HG02938 (cell line): Measurements from ENCODE around the gene KRT76.
"Not testable (repeated sequence)": the region's sequence is repeated elsewhere in the genome, so short reads cannot be mapped to it uniquely, and the experiment has no call there.

Source experiments
- ATAC-seq: cut with Tn5 transposase; IDR thresholded peaks from one replicate; pipeline ENCODE4 v1.9.1; 2021; ENCODE audit warnings: mild to moderate bottlenecking, moderate library complexity; ENCODE audit not compliant: unreplicated experiment

KRT76 gene

DNA sequence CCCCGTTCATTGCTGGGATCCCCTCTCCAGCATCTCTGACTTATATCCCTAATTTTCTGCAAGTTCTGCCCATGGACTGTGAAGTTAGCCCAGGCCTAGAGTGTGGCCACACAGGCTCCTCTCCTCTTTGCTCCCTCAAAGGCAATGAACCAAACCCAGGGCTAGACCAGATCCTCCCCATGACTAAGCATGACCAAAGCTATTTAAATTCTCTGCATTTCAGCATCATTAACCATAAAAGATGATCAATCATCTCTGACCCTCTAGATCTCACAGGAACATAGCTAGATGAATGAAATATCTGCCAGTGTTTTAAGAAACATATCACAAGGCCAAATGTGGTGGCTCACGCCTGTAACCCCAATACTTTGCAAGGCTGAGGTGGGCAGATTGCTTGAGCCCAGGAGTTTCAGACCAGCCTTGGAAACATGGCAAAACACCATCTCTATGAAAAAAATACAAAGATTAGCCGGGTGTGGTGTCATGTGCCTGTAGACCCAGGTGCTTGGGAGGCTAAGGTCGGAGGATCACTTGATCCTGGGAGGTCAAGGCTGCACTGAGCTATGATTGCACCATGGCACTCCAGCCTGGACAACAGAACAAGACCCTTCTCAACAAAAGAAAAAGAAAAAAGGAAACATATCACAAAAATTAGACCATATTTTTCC lies 21.0 kb upstream of the KRT76 start:
- no peak for ATAC-seq

DNA sequence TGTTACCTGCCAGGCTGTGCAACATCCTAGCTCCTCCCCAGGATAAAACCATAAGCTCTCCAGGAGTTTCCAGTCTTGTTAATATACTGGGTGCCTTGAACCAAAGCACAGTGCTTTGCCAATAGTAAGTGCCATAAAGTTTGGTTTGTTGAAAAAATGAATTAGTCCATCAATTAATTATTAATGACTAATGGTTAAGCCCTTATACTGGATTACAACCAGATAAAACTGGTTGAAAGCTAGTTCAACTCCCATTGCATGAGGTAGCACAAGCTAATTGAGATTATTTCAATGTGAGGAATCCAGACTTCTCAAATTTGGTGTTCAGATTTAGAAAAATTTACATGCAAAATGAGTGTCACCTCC lies 20.4 kb upstream of the KRT76 start:
- no peak for ATAC-seq

DNA sequence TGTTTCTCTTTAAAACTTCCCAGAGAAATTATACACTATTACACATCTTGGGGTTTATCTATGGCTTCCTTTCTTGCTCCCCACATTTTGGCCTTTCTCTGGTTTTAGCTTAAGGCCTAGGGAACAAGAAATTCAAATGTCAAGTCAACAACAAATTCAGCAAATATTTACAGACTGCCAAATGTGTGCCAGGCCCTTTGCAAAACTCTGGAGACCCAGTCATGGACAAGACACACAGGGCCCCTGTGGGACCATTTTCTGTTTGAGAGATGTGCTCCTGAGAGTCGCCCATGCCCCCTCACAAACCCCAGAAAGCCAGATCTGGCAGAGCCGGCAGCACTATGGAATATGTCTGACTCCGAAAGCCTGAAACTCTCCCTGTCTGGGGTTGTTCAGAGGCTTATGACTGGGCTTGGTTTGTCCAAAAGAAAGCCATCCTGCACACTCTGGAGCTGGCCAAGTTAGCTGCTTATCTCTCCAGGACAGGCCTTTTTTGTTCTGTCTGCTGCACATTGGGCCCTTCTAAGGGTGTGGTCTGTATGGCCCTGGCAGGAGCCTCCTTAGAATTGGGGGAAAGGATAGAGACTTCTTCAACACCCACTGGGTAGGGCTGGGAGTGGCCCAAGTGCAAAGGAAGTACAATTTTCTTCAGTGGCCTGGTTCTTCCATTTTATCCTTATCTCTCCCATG lies 19.8 kb upstream of the KRT76 start:
- no peak for ATAC-seq

DNA sequence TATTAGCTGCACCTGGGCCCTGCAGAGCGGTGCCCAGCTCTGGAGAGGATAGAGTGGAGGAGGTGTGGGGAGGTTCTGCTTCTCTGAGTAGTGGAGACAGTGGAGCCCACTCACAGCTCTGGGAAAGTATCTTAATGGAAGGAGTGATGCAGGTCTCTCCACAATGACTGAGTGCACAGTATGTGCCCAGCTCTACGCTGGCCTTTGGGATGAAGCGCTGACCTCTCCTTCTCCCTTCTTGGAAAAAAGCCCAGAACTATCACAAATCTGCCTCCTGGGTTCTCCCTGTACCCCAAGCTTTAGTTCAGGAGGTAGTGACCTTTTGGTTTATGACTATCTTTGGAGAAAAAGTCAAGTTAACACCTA lies 19.3 kb upstream of the KRT76 start:
- no peak for ATAC-seq

DNA sequence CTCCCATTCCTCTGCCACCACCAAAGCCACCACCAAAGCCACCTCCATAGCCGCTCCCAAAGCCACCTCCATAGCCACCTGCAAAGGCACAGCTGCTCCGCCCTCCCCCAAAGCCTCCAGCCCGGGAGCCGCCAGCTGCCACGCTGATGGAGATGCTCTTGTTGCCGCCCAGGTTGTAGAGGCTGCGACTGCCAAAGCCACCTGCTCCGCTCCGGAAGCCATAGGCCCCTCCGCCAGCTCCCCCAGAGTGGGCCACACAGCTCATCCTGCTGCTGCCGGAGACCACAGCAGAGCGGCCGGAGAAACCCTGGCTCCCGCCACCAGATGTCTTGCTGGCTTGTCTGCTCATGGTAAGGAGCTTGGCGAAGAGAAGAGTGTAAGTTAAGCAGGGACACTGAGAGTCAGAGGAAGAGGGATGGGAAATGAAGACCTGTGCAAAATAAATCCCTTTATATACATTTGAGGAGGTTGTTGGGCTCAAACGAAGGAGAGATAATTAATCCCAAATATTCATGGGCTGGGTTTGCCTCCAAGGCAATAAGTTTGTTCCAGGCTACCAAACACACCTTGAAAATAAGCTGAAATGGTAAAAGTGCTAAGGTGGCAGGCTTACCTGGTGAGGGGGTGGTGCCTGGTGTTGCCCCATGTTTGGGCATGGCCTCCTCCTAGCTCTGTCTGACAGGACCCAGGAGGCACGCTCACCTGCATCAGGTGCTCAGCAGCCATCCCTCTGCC lies 18.7 kb upstream of the KRT76 start, which contains the start of gene KRT3:
KRT3 (minus strand) TSS at position 424 of the 735 bp plus-strand sequence; CDS start at position 349, 75 bp downstream.
- ATAC-seq, result no peak

DNA sequence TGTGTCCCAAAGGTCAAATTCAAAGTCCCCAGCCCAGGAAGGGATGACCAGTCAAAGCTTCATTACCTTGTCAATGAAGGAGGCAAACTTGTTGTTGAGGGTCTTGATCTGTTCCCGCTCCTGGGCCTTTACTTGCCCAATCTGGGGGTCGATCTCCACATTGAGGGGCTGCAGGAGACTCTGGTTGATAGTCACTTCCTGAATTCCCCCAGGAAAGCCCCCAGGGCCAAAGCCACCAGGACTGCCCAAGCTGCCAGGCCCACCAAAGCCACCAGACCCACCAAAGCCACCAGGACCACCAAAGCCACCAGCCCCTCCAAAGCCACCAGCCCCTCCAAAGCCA lies 18.2 kb upstream of the KRT76 start:
- not testable (repeated sequence) for ATAC-seq

DNA sequence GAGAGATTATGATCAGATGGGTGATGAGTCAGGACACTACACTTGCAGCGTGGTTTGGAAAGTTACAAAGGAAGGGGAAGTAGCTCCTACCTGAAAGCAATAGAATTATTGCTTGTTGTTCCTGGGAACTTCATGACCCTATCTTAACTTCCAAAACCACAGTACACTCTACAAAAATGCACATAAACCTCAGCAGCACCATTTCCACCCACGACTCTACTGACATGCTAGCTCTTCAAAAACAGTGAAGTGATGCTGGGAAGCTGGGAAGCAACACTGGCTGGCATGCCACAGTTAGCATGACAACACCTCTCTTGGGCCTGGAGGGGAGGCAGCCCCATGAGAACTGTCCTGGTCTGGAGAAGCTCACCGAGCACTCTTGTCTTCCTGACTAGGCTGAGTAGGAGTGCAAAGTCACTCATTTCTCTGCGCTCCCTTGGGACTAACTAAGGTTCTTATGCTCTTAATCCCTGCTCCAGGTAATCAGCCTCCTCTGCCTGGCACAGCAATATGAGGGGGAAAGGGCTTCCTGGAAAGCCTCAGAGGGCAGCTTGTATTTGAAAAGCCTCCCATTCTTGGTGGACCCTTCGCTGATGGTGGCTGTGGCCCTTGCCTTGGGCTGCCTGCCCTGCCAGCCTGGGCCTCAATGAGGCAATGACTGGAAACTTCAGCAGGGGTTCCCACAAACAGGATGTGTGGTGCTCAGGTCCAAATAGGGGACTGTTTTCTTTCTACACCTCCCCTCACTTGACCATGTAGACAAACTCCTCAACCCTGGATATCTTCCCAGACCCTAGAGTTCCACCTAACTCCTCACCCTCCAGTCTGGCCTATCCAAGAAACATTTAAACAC lies 17.6 kb upstream of the KRT76 start:
- no peak for ATAC-seq

DNA sequence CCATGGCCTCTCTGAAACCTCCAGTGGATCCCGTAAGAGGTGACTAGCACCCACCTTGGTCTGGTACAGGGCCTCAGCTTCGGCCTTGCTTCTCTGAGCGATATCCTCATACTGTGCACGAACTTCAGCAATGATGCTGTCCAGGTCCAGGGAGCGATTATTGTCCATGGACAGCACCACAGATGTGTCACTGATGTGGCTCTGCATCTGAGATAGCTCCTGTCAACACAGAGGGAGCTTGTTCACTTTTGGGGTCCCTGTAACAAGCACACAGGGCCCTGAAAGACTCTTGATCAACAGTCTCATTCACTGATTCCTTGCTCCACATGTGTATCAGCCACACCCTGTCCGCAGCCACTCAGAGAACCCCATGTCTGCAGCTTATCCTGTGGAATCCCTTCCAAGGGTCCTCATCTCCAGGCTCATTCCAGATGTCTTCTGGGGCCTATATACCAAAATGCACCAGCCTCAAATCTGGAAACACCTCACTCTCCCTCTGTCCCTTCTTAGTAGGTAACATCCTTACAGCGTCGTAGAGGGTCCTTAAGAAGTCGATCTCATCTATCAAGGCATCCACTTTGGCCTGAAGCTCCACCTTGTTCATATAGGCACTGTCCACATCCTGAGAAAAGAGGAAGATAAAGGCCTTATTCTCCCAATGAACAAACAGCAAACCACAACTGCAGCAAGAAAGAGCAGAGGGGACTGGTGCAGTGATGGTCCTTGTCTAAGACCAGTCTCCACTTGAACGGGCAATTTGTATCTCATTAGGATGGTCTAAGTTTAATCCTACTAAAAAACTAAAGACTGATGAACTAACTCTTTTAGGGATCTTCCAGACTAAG lies 15.3 kb upstream of the KRT76 start:
- ATAC-seq, result no peak

DNA sequence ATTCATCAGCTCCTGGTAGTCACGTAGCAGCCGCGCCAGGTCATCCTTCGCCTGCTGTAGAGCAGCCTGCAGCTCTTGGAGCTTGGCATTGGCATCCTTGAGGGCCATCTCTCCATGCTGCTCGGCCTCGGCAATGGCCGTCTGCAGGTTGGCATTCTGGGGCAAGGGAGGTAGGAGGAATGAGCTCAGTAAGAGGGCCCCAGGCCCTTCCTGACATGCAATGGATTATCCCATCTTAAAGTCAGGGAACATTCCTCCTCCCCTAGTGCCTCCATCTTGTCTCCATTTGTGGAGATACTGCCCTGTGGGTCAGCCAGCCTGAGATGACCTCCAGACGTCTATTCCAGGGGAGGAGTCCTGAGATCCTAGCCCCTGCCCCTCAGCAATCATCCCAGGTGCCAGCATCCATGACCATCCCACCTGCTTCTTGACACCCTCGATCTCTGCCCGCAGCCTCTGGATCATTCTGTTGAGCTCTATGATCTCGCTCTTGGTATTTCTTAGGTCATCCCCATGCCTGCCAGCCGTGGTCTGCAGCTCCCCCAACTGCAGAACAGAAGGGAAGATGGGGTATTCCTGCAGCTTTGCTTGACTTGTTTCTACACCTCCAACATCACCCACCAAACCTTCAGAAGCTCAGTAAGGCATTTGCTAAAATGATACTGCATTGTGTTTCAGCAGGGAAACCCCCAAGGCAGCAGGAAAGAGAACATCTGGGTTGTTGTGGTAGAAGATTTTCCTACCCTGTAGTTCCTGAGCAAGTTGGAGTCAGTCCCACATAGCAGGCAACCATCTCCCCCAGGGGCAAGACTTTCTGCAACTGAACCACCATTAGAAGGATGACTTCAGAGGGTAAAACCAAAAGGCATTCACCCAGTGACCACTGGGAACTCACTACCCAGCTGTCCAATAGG lies 14.4 kb upstream of the KRT76 start:
- no peak for ATAC-seq

DNA sequence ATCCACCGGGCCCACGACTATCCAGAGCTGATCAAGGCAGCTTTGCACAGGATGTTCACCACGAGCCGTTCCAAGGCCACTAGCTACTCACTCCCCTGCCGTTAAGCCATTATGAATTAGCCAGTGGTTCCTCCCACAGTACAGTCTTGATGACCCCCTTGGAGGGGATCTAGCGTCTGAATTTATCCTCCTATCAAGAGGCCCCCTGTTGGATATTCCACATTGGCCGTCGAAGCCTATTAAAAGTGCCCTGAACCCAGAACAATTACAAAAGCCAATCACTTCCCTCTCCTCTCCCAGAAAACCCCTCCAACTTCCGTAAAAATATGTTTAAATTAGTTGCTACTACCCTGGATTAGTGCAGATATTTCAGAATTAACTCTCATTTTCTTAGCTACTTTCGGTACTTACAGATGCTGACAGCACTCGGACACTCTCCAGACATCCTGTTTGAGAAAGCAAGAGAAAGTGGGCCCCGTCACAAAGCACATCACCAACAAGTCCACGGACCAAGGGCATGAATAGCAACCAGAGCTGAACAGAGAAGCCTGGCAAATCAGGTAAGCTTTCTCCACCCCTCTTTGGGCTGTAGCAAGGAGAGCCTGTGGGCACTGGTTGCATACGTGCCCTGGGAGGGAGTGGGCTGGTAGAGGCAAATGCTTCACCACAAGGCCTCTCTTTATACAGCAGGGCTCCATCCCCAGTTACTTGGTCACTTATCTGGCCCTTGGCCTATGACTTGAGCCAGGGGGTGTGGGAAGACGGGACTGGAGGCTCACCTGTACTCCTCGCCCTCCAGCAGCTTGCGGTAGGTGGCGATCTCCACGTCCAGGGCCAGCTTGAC lies 13.5 kb upstream of the KRT76 start:
- ATAC-seq, result no peak

DNA sequence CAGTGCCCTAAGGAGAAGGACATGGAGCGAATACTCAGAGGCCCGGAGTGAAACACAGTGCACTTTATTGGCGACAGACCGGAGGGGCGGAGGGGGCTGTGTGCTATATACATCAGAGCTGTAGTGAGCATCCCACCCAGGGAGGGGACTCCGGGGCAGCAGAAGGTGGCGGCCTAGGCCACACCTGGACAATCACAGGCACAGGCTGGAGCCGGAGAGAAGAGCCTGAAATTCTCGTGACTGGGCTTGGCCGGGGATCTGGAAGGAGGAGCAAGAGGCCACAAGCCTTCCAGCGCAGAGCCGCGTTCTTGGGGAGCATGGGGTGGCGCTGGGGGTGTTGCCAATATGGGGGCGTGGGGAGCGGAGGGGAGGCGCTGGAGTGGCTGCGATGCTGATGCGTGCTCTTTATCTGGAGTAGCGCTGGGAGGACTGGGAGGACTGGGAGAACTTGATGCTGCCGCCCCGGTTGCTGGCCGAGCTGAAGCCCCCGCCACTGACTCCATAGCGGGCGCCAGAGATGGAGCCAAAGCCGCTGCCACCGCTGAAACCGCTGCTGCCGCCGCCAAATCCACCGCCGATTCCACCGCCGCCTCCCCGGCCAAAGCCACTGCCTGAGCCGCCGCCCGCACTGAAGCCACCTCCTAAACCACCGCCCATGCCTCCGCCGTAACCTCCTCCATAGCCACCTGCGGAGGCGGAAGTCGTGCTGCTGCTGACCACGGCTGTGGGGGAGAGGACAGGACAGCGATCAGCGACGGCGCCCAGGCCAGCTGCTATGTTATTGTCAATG lies 12.7 kb upstream of the KRT76 start:
- no peak for ATAC-seq

DNA sequence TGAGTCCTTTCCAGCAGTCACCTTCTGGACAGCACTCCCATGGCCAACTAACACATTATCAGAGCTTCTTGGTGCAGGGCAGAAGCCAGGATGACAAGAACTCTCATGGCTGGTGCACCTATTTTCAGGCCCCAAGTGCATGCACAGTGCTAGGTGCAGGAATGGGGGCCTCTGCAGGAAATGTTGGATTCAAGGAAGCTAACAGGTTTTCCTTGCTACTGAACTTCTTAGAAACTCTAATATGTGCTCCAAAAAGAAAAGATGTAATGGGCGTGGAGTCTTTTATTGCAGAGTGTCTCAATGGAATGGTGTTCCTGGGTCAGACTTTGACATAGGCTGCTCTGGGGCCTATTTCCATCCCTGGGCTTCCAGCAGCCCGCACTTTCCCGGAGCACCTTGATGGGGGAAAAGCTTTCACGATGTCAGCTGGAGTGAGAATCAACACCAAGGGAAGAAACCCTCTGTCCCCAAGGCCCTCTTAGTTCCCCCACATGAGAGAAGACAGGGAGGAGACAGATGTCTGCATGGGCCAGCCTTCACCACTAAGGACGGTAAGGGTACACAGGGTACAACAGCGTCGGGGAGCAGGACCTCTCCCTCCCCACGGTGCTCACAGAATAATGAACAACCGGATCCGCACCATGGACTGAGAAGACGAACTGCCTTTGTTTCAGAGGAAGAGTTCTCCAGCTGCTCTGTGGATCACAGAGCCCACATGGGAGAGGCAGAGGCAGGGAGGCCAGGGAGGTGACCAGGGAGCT lies 11.9 kb upstream of the KRT76 start:
- ATAC-seq, result no peak

DNA sequence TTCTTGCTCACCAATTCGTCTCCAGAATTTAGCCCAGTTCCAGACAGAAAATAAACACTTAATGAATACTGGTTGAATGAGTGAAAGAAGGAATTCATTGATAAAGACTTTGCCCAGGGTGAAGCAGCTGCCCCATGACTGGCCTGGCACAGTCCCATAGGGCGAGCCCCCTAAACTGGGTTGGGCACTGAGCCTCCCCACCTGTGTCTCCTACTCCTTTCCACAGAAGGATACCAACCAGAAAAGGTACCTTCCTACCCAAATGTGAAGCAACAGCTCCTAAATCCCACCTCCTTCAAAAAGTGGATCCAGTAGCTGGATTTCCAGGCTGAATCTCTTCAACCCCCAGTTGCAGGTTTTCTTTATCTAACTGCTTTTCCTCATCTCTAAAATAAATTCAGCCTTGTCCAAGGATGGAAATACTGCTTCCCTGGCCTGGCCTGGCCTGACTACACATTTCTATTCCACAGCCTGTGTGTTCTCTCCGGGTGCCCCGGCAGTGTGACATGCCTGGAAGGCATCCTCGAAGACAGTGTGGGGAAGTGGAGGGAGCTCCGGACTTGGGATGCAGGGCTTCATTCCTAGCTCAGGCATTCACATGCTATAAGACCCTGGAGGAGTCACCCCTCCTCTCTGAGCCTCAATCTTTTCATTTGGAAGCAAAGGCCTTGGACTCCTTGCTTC lies 11.2 kb upstream of the KRT76 start:
- no peak for ATAC-seq

DNA sequence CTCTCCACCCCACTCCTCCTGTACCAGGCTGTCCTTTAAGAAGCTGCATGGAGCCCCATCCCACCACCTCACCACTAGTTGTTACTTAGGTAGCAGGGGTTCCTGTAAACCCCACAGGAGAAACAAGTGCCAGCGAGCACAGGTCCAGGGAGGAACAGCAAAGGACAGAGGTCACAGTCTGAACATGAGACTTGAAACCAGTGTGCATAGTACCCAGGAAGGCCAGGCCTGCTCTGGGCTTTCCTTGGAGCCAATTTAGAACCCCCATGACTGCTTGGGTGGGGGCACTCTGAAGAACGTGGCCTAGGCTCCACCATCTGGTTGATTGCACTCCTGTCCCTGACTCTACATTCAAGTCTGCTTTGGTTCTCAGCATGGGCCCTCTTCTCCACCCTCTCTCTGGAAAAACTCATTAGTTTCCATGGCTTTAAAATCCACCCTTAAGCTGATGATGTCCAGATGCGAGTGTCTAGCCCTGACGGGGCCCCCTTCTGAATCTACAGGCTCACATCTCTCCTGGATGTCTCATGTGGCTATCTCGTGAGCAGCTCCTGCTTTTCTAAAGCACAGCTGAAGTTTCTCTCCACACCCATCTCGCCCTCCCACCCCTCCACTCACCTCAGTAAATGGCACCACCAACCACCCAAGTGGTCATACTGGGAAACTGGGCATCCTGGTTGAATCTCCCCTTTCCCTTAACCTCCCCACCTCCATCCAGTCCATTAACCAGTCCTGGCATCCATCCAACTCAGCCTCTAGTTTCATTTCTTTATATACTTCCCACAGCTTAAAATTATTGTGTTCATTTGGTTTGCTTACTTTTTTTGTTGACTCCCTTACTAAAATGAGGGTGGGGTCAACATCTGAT lies 10.4 kb upstream of the KRT76 start:
- ATAC-seq, result no peak

DNA sequence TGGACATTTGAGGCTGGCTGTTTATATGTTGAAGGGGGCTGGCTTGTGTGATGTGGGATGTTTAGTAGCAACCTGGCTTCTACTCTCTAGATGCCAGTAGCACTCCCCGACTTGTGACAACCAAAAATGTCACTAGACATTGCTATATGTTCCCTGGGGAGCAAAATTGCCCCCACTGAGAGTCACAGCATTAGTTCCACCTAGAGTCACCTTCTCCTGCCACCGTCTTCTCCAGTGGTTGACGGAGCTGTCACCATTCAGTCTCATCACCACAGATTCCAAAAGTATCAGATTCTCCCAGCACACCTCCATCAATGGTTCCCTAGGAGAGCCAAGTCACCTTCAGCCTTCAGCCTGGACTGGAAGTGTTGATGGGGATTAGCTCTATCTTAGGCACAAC lies 7.8 kb upstream of the KRT76 start:
- no peak for ATAC-seq
